ENCODE results near the gene DNMT1. TPM values are rescaled to one million over a fixed set of nuclear protein-coding genes. Genes with fewer than 3 reads are reported as not detected.

Gene DNMT1
- total and polyA plus RNA-seq, 12 donors: 11.8 to 36.4 (median 21.6) TPM

- H3K4me1 ChIP-seq: peaks cover 0 to 10% (median 0%) of the 10 kb centered on the region in 9 donors
- no peaks in the 10 kb centered on the region for H3K27me3 ChIP-seq
- ATAC-seq (no peak), DNase-seq (no peak)
- no peak overlapping the region for H3K27ac ChIP-seq
- H3K36me3 ChIP-seq: no peaks in the 10 kb centered on the region
- H3K4me3 ChIP-seq: no peak overlapping the region
- TF ChIP-seq CTCF (IDR thresholded peaks at IDR 0.05): no peak
- no peaks in the 10 kb centered on the region for H3K9me3 ChIP-seq
- 95 to 98% methylated on average over 5 of the region's 5 CpGs for WGBS, 2 donors
- intact Hi-C loops (cut with DNase I): no loop called here
These were observed 20.0 kb upstream of the DNMT1 start for GRCh38 chr19:10214784-10215183.

DNA sequence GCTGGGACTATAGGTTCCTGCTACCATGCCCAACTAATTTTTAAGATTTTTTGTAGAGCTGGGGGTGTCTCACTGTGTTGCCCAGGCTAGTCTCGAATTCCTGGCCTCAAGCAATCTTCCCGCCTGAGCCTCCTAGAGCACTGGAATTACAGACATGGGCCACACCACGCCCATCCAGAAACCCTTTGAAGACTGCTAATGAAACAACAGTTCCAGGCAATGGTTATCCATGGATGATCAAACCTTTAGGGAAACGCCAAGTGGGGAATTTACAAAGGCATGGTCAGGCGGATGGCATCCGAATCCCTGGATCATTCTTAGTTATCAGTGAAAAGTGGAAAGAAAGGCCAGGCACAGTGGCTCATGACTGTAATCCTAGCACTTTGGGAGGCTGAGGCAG, 16.9 kb upstream of the DNMT1 start:
- Histone ChIP-seq H3K4me3 (no peak overlapping the region), H3K27ac (no peak overlapping the region), H3K27me3 (no peaks in the 10 kb centered on the region), H3K36me3 (no peaks in the 10 kb centered on the region), H3K9me3 (peaks cover 0 to 7% (median 0%) of the 10 kb centered on the region in 11 donors), H3K4me1 (peaks cover 0 to 18% (median 0%) of the 10 kb centered on the region in 9 donors)
- no peak for TF ChIP-seq CTCF (IDR thresholded peaks at IDR 0.05)
- 89 to 91% methylated on average over 6 of the region's 6 CpGs for WGBS, 2 donors
- intact Hi-C loops (cut with DNase I): no loop called here
- DNase-seq: no peak
- no peak for ATAC-seq

DNA sequence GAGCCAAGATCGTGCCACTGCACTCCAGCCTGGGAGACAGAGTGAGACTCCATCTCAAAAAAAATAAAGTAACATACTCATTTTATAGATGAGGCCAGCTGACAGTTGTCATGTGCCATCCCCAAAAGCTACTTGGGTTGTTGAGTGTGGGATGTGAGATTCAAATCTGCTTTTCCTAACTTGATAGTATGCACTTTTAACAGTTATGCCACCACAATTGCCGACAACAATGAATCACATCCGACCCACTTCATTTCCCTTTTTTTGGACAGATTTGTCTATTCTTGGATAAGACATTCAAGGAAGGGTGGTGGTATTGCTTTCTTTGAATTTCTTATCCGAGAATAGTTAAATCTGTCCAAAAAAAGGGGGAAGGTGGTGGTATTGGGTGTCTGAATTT, 16.3 kb upstream of the DNMT1 start:
- H3K27ac ChIP-seq: no peak overlapping the region
- intact Hi-C loops (cut with DNase I): no loop called here
- H3K4me3 ChIP-seq: no peak overlapping the region
- peaks cover 0 to 7% (median 0%) of the 10 kb centered on the region in 11 donors for H3K9me3 ChIP-seq
- DNase-seq (no peak), ATAC-seq (no peak)
- WGBS, 2 donors: 87 to 91% methylated on average over 4 of the region's 4 CpGs
- TF ChIP-seq CTCF (IDR thresholded peaks at IDR 0.05): no peak
- no peaks in the 10 kb centered on the region for H3K27me3 ChIP-seq
- H3K4me1 ChIP-seq: peaks cover 0 to 18% (median 0%) of the 10 kb centered on the region in 9 donors
- no peaks in the 10 kb centered on the region for H3K36me3 ChIP-seq

- peaks cover 0 to 18% (median 0%) of the 10 kb centered on the region in 9 donors for H3K4me1 ChIP-seq
- TF ChIP-seq CTCF (IDR thresholded peaks at IDR 0.05): no peak
- no peaks in the 10 kb centered on the region for H3K36me3 ChIP-seq
- WGBS, 2 donors: 77 to 78% methylated on average over 4 of the region's 4 CpGs
- ATAC-seq (no peak), DNase-seq (no peak)
- H3K4me3 ChIP-seq: no peak overlapping the region
- H3K27ac ChIP-seq: no peak overlapping the region
- intact Hi-C loops (cut with DNase I): no loop called here
- no peaks in the 10 kb centered on the region for H3K27me3 ChIP-seq
- peaks cover 0 to 7% (median 0%) of the 10 kb centered on the region in 11 donors for H3K9me3 ChIP-seq
These were observed 14.6 kb upstream of the DNMT1 start for GRCh38 chr19:10209315-10209714.
